HG03520 (cell line): Measurements from ENCODE around the gene LMBRD2.
"Not testable (repeated sequence)": the region's sequence is repeated elsewhere in the genome, so short reads cannot be mapped to it uniquely, and the experiment has no call there.

ENCODE experiments used
- ATAC-seq: cut with Tn5 transposase; IDR thresholded peaks from one replicate; pipeline ENCODE4 v1.9.1; 2021; ENCODE audit warnings: mild to moderate bottlenecking, moderate library complexity; ENCODE audit not compliant: unreplicated experiment

LMBRD2 gene

DNA sequence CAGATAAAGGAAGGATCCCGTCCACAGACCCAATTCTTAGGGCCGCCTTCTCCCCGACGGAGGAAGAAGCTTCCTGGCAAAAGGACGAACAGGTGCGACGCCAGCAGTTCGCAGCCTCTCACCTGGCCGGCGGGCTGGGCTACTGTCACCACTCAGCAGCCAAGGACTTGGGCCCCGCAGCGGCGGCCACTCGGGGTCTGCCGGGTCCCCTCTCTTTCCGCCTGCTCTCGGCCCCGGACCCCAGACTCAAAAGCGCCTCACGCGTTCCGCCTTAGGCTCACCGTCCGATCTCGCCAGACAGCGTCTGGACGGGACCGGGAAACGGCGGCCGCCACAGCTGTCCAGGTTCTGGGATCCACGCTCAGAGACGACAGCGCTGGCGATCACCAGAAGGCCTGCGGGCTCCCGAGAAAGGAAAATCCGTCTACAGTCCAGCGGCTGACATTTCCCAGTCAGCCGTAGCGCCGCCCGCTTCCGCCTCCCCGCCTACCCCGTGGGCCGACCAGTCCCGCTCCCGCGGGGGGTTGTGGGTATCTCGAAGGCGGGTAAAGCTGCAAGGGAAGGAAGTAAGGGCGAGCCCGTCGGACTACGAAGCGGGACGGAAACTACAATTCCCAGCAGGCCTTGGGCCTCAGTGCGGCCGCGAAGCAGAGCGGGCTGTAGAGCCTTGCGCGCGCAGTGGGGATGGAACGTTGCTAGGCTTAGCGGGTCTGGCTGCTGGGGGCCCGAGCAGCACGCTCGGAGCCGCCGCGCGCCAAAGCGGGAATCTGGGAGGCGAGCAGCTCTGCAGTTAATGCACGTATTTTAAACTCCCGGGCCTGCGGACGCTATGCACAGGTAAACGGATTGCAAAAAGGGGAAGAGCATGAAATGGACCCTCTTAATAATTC, at the start of gene LMBRD2, which contains the start of gene SKP2:
Gene LMBRD2, minus strand, starts transcription at position 454 of the 890 bp plus-strand sequence. CDS start 8,538 bp downstream, outside the sequence.
Gene SKP2, plus strand, starts transcription at position 678 of the 890 bp plus-strand sequence. Its CDS starts 152 bp downstream, at position 830.
- ATAC-seq, result peak; percentile 98

GRCh38 chr5:36200513-36200912, 48.8 kb upstream of the LMBRD2 start:
- no peak for ATAC-seq

- no peak for ATAC-seq
Measured at GRCh38 chr5:36199620-36200019, 47.9 kb upstream of the LMBRD2 start.

GRCh38 chr5:36198783-36199182, 47.1 kb upstream of the LMBRD2 start:
- ATAC-seq, result not testable (repeated sequence)

DNA sequence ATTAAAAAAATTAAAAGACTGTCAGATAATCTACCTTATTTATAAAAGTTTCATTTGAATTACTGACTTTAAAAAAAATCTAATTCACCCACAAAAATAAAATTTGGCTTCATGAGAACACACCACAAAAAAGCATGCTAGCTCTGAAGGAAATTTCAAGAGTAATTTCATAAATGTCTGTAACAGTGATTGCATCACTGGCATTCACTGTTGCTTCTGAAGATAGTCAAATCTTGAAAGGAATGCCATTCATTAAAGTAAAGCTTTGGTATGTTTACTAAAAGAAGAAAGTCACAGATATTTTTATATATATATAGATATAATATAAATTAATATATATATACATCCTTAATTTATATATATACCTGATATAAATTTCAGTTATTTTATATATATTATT, 46.6 kb upstream of the LMBRD2 start:
- no peak for ATAC-seq

DNA sequence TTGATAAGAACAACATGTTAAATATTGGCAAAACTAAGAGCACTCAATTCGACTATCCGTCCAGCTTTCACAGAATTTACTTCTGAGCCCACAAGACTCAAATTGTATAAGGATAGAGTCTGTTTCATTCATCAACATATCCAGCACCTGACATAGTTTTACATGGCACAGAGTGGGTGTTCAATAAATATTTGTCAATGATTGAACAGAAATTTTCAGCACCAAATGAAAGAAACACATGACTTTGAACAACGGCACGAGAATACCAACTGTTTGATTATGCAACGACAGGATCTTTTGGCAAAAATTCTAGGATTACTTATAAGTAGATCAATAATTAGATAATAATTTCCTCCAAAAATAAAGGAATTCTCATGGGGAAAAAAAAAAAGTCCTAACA, 42.1 kb upstream of the LMBRD2 start:
- no peak for ATAC-seq

DNA sequence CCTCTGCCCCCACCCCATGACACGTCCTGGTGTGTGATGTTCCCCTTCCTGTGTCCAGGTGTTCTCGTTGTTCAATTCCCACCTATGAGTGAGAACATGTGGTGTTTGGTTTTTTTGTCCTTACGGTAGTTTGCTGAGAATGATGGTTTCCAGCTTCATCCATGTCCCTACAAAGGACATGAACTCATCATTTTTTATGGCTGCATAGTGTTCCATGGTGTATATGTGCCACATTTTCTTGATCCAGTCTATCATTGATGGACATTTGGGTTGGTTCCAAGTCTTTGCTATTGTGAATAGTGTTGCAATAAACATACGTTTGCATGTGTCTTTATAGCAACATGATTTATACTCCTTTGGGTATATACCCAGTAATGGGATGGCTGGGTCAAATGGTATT, 32.7 kb upstream of the LMBRD2 start:
- not testable (repeated sequence) for ATAC-seq

- no peak for ATAC-seq
Measured at GRCh38 chr5:36181774-36182173, 30.1 kb upstream of the LMBRD2 start.

- ATAC-seq, result no peak
Measured at GRCh38 chr5:36180556-36181350, 29.1 kb upstream of the LMBRD2 start.

- ATAC-seq, result no peak
Measured at GRCh38 chr5:36179950-36180349, 28.3 kb upstream of the LMBRD2 start.

GRCh38 chr5:36178524-36178890, 26.8 kb upstream of the LMBRD2 start:
- no peak for ATAC-seq

DNA sequence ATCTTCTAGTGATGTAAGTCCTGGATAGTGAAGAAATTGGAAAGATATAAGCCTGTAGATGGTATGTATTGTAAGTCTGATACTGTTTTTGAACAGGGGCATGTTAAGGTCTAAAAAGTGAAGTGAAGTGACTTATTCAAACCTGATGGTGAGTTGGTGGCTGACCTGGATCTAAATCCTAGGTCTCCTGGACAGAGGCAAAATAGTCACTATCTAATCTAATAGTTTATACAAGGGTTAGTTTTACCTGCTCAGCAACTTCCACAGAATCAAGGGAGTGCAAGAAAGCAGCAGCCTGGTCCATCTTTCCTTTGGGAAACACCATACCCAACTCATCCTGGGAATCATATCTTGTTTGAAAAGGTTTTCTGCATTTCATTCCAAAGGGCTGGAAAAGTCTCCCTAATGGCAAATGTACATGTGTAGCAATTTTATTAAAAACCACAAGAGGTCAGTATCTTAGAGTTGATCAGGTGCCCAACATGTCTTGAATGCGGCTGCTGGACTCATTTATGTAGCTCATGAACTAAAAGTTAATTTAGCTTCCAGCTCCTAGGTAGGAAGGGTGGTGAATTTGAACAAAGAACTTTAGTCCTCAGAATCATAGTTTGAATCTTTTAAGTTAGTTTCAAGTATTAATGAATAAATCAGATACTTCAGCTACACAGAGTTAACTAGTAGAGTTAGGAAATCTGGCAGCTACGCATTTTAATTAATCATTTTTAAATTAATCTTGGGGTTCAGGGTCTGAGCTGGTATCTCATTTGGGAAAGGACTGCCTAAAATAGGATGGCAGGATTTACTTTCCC, 26.2 kb upstream of the LMBRD2 start:
- no peak for ATAC-seq

GRCh38 chr5:36177154-36177553, 25.5 kb upstream of the LMBRD2 start:
- ATAC-seq, result peak; percentile 96

DNA sequence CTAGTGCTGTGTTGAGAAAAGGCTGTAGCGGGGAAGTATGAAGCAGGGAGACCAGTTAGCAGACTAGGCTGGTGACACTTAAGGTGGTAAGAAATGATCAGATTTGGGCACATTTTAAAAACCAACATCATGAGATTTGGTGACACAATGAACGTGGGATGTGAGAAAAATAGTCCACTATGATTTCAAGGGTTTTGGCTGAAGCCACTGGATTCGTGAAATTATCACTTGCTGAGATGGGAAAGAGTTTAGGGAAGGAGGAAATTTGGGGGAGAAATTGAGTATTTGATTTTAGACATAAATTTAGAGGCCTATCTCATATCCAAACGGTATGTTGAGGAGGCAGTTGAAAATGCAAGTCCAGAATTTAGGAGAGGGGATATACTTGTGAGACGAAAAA, 23.4 kb upstream of the LMBRD2 start:
- ATAC-seq, result no peak

DNA sequence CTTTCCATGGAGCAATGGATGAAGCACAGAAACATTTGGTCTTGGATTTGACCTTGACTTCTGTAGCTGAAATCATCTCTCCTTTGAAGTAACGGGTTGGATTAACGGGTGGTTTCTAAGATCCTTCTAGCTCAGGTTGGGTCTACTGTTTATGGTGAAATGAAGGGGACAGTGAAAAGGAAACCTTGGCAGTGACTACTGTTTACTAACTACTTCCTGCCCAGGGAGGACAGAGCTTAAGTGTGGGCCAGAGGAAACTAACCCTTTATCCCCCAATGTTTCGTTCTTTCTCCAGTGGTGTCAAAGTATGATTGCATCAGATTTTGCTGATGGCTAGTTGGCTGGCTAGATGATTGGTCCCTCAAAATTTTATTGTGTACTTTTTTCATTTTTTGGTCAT, 22.4 kb upstream of the LMBRD2 start:
- no peak for ATAC-seq

DNA sequence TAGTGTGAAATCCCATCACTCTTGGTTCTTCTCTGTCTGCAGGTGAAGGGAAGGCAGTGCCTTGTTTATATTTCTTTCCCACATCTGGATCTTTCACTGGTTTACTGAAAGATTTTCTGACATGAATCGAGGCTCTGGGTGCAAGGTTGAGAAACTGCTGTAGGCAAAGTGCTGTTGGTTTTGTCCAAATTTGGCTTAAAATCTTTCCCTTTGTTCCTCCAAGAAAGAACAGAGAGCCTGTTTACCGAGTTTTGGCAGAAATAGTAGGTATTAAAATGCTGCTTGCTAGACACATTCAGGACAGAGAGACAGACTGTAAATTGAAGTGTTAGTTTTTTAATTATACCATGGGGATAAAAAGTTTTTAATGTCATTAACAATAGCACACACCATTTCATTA, 21.7 kb upstream of the LMBRD2 start:
- ATAC-seq, result no peak

DNA sequence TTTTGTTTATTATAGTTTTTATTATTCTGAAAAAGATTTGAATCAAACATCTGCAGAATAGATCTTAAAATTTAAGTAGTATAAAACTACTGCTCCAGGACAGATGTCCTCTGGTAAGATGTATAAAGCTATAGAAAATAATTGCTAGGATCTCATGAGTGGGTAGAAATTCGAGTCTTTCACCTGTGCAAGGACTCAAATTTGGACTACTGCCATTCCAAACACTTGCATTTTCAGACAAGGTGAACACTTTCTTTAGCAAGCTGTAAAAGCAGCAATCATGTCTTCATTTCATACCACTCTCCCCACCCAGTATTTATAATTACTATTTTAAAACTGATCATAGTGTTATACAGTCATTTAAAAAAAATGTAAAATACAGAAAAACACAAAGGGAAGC, 20.9 kb upstream of the LMBRD2 start:
- no peak for ATAC-seq

- ATAC-seq, result no peak
Measured at GRCh38 chr5:36170832-36171424, 19.2 kb upstream of the LMBRD2 start.

GRCh38 chr5:36168737-36169136, 17.1 kb upstream of the LMBRD2 start:
- ATAC-seq, result no peak

DNA sequence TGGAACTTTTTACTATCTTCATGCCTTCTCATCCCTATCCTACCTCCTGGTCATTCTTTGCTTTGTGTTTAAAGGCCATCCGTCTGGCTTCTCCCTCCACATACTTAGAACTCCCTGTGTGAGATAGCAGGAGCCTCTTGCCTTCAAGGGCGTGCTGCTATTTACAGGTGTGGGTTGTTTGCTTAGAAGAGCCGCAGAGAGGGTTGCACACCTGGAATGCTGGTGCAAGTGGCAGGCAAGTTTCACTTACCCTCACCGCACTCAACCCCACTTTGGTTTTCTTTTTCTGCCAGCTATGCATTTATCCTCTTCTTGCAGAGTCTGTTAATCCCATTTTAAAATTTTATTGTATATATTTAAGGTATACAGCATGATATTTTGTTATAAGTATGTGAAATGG, 12.8 kb upstream of the LMBRD2 start:
- no peak for ATAC-seq
